Activated CD8-positive, alpha-beta memory T cell treated with anti-CD3 and anti-CD28 coated beads, Interleukin-2, amount 10 ng/mL, durations not matched to agents 7 days and 5 days (primary cell): ENCODE measurements around the gene EFCAB9. TPM values are rescaled to one million over a fixed set of nuclear protein-coding genes. Genes with fewer than 3 reads are reported as not detected.
"Not testable (repeated sequence)": the region's sequence is repeated elsewhere in the genome, so short reads cannot be mapped to it uniquely, and the experiment has no call there.

Source experiments
- ATAC-seq: fragments of 150-1000 bp; cut with Tn5 transposase; one replicate; pipeline ENCODE4 v1.10.0; 2021; ENCODE audit warnings: moderate library complexity
- CTCF ChIA-PET: fragments of 350-600 bp; sonication (Branson Sonifier 250); formaldehyde crosslinking; loops from one replicate; lab custom pipeline; 2021; ENCODE audit warnings: antibody characterized with exemption; lab: Charles Lee
- DNase-seq: peaks from one replicate; pipeline ENCODE4 v3.0.0-alpha.2; 2020
- H3K27ac Mint-ChIP-seq: one replicate; pipeline ENCODE4 v1.8.0; 2021; ENCODE audit warnings: mild to moderate bottlenecking, mixed read lengths
- H3K27me3 Mint-ChIP-seq: one replicate; pipeline ENCODE4 v1.8.0; 2021; ENCODE audit warnings: mixed read lengths
- H3K36me3 Mint-ChIP-seq: one replicate; pipeline ENCODE4 v1.8.0; 2021; ENCODE audit warnings: mild to moderate bottlenecking, mixed read lengths
- H3K4me1 Mint-ChIP-seq: one replicate; pipeline ENCODE4 v1.8.0; 2021; ENCODE audit warnings: mixed read lengths
- H3K4me3 Mint-ChIP-seq: one replicate; pipeline ENCODE4 v1.8.0; 2021; ENCODE audit warnings: mild to moderate bottlenecking, moderate library complexity, mixed read lengths
- H3K9me3 Mint-ChIP-seq: one replicate; pipeline ENCODE4 v1.8.0; 2022; ENCODE audit warnings: low read depth, mixed read lengths
- total RNA-seq, 2 experiments: library from RNA; stranded (reverse); gene quantifications; one replicate each; pipeline ENCODE4 v1.2.3, GENCODE V29; 2021

The EFCAB9 gene
- not detected for total RNA-seq

DNA sequence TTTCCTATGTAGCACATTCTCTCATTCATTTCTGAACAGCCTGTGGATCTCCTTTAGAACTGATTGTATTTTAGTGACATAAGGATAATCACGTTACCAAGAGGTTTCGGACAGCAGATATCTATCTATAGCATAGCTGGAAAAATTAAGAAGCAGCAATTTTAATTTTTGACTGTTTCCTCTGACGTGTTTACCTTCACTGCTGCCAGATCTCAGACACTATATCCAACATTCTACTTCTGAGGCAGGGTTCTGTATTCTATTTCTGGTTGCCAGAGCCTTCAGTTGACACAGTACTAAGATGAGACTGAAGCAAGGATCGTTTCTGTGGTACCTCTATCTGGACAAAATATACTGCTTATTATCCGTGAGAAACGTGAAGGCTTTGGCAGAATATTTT lies at the start of gene EFCAB9:
Gene EFCAB9 (plus strand): TSS at position 301 of the 400 bp plus-strand sequence. CDS start 1 bp downstream, at position 302.
- ATAC-seq (no peak), DNase-seq (no peak)
- Mint-ChIP-seq H3K4me3 (no peak within 1 kb of the TSS), H3K27me3 (peaks cover 11% of the 10 kb centered on the region), H3K36me3 (no peaks in the 10 kb centered on the region), H3K9me3 (no peaks in the 10 kb centered on the region), H3K27ac (no peak within 1 kb of the TSS), H3K4me1 (peaks cover 6% of the 10 kb centered on the region)
- CTCF ChIA-PET = interaction anchor here (1.4 kb wide), 1 partner anchor 89 kb away, joined by 4 read pairs; no protein-coding TSS in a partner anchor

DNA sequence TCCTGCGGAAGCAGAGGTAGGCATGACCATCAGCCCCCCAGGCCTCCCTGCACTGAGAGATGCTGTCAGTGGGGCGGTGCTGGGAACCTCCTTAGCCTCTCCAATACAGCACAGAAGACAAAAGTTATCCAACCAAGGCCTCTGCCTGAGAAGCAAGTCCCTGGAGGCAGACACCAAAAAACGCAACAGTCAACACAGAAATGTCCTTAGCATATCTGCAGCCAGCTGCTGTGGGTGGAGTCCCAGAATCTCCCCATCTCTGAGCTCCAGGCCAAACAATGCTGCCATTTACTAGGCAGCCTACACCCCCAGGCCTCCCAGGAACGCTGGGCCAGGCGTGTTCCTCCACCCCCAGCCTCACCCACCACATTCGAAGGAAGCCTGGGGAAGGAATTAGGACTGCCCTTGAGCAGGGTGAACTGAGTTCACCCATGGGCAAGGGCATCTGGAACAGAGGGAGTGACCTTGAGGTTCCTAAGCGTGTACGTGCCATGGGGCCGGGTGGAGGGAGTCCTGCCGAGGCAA lies 49.6 kb upstream of the EFCAB9 start:
- H3K27ac Mint-ChIP-seq = peak overlapping the region; percentile 26
- no peaks in the 10 kb centered on the region for H3K9me3 Mint-ChIP-seq
- H3K4me3 Mint-ChIP-seq = no peak overlapping the region
- no peaks in the 10 kb centered on the region for H3K27me3 Mint-ChIP-seq
- peaks cover 43% of the 10 kb centered on the region for H3K36me3 Mint-ChIP-seq
- H3K4me1 Mint-ChIP-seq = peaks cover 56% of the 10 kb centered on the region
- CTCF ChIA-PET = no interaction called here
- DNase-seq = no peak
- ATAC-seq = no peak

DNA sequence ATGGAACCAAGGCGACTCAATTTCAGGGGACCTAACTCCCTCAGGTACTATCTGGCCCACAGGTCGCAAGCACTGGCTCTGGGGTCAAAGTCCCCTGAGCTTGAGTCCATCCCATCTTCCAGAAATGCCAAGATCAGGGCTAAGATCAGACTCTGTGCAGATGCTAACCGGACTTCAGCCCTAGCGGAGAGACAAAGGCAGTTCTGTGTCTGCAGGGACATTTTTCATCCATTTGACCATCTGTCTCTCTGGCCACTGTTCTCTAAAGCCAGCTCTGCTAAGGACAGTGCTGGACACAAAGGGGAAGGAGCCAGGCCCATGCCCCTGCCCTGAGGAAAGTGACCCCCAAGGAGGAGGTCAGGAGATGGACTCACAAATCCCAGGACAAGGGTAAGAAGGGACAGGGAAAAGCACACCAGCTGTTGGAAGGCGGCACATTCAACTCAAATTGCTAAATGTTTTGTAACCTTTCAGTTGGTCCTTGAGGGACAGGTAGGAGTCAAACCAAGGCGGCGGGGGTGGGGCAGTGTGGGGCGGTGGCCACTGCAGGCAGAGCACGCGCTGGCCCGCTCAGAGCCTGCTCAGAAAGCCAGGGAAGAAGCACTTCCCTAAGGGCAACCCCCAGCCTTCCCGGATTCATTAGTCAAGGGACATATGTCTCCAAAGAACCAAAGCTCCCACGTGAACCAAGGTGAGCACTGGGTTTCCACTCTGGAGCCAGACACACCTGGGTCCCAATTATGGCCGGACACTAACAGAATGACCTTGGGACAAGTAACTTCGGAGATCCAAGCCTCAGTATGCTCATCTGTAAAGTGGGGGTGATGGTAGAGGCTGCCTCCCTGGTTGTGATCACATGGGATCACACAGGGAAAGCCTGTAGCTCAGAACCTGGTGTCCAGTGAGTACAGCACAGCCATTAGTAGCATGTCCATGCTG lies 48.8 kb upstream of the EFCAB9 start:
- Mint-ChIP-seq H3K27ac (no peak overlapping the region), H3K4me3 (no peak overlapping the region), H3K4me1 (peaks cover 55% of the 10 kb centered on the region), H3K9me3 (no peaks in the 10 kb centered on the region), H3K27me3 (no peaks in the 10 kb centered on the region), H3K36me3 (peaks cover 37% of the 10 kb centered on the region)
- no peak for DNase-seq
- no peak for ATAC-seq
- CTCF ChIA-PET = no interaction called here

DNA sequence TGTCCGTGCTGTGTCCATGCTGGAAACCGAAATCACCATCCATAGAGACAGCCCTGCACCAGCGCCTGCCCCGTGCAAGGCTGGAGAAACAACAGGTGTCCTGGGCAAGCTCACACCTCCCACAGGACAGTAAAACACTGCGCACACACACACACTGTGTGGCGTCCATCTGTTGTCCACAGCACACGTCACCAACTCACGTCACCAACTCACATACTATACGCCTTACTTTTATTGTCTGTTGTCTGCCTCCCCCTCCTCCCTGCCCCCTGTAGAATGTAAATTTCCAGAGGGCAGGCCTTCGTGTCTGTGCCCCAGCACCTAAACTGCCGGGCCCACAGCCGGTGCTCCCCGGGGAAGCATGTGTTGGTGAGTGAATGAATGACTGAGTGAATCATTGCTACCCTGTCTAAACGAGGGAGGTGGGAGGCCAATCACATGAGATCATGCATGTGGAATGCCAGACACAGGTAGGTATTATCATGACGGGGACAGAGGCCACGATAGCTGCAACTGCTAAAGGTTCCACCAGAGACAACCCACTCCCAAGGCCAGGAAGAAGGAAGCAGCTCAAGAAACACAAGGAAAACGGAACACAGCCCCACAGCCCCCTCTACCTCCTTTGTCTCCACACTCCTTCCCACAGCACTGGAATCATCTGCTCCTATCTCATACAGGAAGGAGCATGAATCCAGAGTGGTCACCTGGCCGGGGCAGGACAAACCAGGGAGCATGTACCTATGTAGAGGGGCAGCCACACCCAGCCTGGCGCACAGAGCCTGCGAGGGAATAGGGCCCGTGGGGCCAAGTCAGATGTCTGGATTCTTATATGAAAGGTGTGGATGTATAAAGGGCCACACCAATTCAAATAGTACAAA lies 47.9 kb upstream of the EFCAB9 start:
- no peak for DNase-seq
- Mint-ChIP-seq H3K4me1 (peaks cover 58% of the 10 kb centered on the region), H3K4me3 (no peak overlapping the region), H3K27ac (peak overlapping the region; percentile 6), H3K9me3 (no peaks in the 10 kb centered on the region), H3K27me3 (no peaks in the 10 kb centered on the region), H3K36me3 (peaks cover 40% of the 10 kb centered on the region)
- CTCF ChIA-PET = no interaction called here
- ATAC-seq = no peak

DNA sequence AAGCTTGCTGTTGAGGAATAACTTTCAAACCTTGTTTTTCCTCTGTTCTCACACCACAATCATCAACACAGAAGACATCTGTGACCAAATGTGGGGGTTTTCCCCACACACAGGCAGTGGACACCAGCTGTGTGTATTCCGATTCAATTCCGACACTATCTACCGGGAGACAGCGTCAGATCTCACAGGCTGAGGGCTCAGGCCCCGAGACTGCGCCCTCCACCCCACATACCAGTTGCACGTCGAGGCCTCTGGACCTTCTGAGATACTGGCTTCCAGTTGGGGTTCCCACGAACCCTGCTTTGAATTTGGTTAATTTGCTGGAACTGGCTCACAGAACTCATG lies 47.3 kb upstream of the EFCAB9 start:
- peaks cover 43% of the 10 kb centered on the region for H3K36me3 Mint-ChIP-seq
- no peaks in the 10 kb centered on the region for H3K9me3 Mint-ChIP-seq
- DNase-seq = no peak
- no peak overlapping the region for H3K4me3 Mint-ChIP-seq
- no peak for ATAC-seq
- CTCF ChIA-PET = no interaction called here
- no peaks in the 10 kb centered on the region for H3K27me3 Mint-ChIP-seq
- peaks cover 64% of the 10 kb centered on the region for H3K4me1 Mint-ChIP-seq
- no peak overlapping the region for H3K27ac Mint-ChIP-seq

DNA sequence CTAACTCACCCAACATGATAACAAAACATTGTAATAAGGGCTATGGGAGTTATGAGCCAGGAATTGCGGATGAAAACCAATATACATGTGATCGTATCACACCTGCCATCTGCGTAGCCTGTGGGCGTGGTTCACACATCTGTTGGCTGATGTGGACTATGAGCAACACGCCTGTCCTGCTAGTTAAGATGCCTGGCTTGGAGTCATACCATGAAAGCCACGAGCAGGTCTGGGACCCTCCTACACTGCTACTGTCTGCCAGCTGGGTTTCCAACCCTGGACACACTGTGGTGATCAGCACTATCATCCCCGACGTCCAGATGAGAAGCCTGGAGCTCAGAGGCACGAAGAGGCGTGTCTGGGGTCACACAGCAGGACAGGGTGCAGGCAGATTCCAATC lies 46.1 kb upstream of the EFCAB9 start:
- H3K36me3 Mint-ChIP-seq = peaks cover 49% of the 10 kb centered on the region

DNA sequence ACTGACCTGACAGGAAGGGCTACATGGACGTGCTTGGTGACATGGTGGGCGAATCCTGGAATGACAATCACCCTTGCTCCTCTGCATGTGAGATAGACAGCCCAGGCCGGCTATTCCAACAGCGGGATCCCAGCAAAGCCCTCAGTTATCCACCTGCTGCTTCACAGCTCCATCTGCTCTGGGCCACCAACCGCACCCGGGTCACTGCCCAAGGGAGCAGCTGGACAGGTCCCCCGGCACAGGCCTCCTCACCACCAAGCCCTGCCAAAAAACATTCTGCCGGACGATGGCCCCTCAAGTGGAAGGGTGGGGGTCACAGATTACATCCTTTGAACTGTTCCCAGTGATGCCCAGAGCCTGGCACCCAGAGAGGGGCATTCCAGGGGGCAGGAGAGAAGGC lies 45.6 kb upstream of the EFCAB9 start:
- CTCF ChIA-PET = no interaction called here
- no peaks in the 10 kb centered on the region for H3K27me3 Mint-ChIP-seq
- ATAC-seq (no peak), DNase-seq (no peak)
- peaks cover 54% of the 10 kb centered on the region for H3K36me3 Mint-ChIP-seq
- H3K4me3 Mint-ChIP-seq = no peak overlapping the region
- H3K4me1 Mint-ChIP-seq = peaks cover 67% of the 10 kb centered on the region
- H3K9me3 Mint-ChIP-seq = no peaks in the 10 kb centered on the region
- no peak overlapping the region for H3K27ac Mint-ChIP-seq

More for the DNA sequence above, 46.1 kb upstream of the EFCAB9 start:
- Mint-ChIP-seq H3K4me3 (no peak overlapping the region), H3K27me3 (no peaks in the 10 kb centered on the region), H3K4me1 (peaks cover 66% of the 10 kb centered on the region), H3K9me3 (no peaks in the 10 kb centered on the region), H3K27ac (peak overlapping the region; percentile 43)
- DNase-seq = no peak
- ATAC-seq = no peak
- CTCF ChIA-PET = interaction anchor here (0.8 kb wide), 1 partner anchor 40 kb away, joined by 3 read pairs; no protein-coding TSS in a partner anchor

DNA sequence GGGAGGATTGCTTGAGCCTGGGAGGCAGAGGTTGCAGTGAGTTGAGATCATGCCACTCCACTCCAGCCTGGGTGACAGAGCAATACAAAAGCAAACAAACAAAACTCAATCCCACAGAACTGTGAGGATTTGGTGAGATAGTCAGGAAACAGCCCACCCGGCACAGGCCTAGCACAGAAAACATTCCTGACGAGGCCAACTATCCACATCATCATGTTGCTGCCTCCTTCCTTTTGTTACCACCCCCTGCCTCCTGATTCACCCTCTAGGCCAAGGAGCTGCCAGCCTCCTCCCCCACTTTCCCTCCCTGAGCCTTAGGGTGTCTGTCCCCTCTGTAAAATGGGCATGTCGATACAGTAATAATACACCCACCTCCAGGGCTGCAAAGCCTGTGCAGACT lies 44.9 kb upstream of the EFCAB9 start:
- Mint-ChIP-seq H3K4me3 (no peak overlapping the region), H3K27me3 (no peaks in the 10 kb centered on the region), H3K27ac (peak overlapping the region; percentile 13), H3K36me3 (peaks cover 61% of the 10 kb centered on the region), H3K4me1 (peaks cover 66% of the 10 kb centered on the region), H3K9me3 (no peaks in the 10 kb centered on the region)
- CTCF ChIA-PET = interaction anchor here (2.2 kb wide), 1 partner anchor 40 kb away, joined by 6 read pairs; the partner anchor contains the start of gene STK10
- ATAC-seq (no peak), DNase-seq (no peak)

DNA sequence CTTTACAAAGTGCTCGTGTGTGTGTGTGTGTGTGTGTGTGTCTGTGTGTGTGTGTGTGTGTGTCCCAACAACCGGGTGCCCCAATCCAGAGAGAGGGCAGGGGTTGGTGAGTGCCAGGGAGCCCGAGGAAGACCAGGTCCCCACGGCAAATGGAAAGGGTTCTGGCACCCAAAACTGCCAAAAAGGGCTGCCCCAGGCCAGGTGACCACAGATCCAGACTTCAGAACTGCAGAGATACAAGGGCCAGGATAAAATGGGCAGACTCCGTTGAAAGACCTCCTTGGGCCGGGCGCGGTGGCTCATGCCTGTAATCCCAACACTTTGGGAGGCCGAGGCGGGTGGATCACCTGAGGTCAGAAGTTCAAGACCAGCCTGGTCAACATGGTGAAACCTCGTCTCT lies 44.5 kb upstream of the EFCAB9 start:
- ATAC-seq, H3K27ac Mint-ChIP-seq, H3K4me3 Mint-ChIP-seq, H3K27me3 Mint-ChIP-seq, DNase-seq, H3K9me3 Mint-ChIP-seq: not testable (repeated sequence)
- CTCF ChIA-PET = interaction anchor here (1.7 to 2.2 kb wide), 2 partner anchors 39 to 133 kb away, joined by 3 to 6 read pairs; partner anchors contain the start of gene STK10
- H3K36me3 Mint-ChIP-seq = peaks cover 65% of the 10 kb centered on the region
- H3K4me1 Mint-ChIP-seq = peaks cover 68% of the 10 kb centered on the region

DNA sequence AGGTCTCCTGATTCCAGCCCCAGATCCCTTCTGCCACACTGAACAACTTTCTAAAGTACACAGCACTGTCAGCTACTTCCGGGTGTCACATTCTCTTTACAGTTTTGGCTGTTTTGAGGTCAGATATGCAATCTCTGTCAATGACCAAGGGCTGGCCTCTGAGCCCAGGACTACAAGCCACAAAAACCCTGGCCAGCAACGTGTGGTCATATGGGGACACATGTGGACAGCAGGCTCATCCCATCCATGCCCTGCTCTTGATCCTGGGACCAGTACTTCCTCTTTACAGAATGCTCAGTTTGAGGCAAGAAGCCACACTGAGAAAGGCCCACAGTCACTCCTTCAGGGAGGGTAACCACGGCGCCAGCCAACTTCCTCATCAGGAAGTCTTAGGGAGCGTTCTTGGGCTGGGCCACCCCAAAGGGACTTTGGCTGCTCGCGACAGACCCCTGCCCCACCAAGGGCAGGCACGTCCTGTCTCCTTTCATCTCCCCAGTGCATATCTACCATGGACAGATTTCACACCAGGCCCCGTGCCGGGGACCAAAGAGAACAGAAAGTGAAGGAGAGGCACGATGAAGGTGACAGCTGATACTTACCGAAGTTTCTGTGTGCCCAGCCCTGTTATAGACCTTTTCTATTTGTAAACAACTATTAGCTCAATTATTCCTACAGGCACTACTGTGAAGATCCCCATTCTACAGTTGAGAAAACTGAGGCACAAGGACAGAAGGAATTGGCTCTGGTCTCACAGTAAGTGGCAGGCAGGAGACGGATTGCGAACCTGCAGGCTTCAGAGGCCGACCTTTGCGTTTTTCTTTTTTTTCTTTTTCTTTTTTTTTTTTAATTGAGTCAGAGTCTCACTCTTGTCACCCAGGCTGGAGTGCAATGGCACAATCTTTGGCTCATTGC lies 43.2 kb upstream of the EFCAB9 start:
- peaks cover 71% of the 10 kb centered on the region for H3K36me3 Mint-ChIP-seq
- peak overlapping the region; percentile 85 for H3K27ac Mint-ChIP-seq
- no peaks in the 10 kb centered on the region for H3K9me3 Mint-ChIP-seq
- peaks cover 69% of the 10 kb centered on the region for H3K4me1 Mint-ChIP-seq
- H3K27me3 Mint-ChIP-seq = no peaks in the 10 kb centered on the region
- peak overlapping the region; percentile 56 for H3K4me3 Mint-ChIP-seq
- CTCF ChIA-PET = interaction anchor here (0.8 to 2.2 kb wide), 4 partner anchors 12 to 132 kb away, joined by 3 to 6 read pairs (median 3); partner anchors contain the start of gene STK10
- DNase-seq (peak; percentile 64), ATAC-seq (peak; percentile 83)

DNA sequence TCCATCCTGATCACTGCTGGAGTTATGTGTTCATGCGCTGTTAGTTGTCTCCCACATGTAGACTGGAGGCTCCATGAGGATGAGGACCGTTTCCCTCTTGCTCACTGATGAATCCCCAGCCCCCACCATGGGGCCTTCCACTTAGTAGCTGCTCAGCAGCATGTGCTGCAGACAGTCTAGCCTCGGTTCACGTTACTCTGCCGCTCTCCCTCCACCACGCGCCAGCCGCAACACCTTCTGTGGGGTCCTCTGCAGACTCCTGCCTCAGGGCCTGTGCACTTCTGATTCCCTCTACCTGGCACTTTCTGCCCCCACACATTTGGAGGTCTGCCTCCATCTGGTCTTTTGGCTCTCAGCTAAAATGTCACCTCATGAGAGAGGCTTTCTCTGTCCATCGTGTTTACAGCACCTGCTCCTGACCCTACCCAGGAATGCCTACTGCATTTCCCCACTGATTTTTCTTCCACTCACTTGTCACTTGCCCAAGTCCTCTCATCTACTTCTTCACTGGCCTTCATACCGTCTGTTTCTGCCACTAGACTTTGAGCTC lies 42.2 kb upstream of the EFCAB9 start:
- Mint-ChIP-seq H3K27ac (peak overlapping the region; percentile 85), H3K9me3 (no peaks in the 10 kb centered on the region), H3K4me3 (peak overlapping the region; percentile 56), H3K36me3 (peaks cover 73% of the 10 kb centered on the region), H3K27me3 (no peaks in the 10 kb centered on the region), H3K4me1 (peaks cover 65% of the 10 kb centered on the region)
- ATAC-seq = no peak
- CTCF ChIA-PET = interaction anchor here (0.9 to 1.5 kb wide), 5 partner anchors 10 to 38 kb away, joined by 3 to 6 read pairs (median 3); no protein-coding TSS in a partner anchor
- no peak for DNase-seq

DNA sequence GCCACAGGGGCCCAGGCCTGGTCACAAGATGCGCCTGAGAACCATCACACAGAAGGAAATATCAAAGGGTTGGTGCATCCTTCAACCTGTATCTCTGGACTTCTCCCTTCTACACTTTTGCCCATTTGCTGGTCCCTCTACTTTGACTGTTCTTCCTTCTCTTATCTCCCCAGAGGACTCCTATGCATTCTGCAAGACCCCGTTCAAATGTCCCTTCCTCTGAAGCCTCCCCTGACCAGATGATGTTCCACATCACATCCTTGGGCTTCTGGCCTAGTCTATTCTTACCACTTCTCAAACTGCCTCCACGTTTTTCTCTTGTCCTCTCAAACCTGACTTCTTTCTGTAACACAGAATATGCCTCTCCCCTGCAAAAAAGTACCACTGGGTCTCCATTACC lies 40.3 kb upstream of the EFCAB9 start:
- H3K9me3 Mint-ChIP-seq = no peaks in the 10 kb centered on the region
- peak overlapping the region; percentile 41 for H3K27ac Mint-ChIP-seq
- H3K27me3 Mint-ChIP-seq = no peaks in the 10 kb centered on the region
- CTCF ChIA-PET = no interaction called here
- no peak overlapping the region for H3K4me3 Mint-ChIP-seq
- peaks cover 70% of the 10 kb centered on the region for H3K36me3 Mint-ChIP-seq
- no peak for DNase-seq
- peaks cover 70% of the 10 kb centered on the region for H3K4me1 Mint-ChIP-seq
- no peak for ATAC-seq
